ENCODE results near the gene PARP15. TPM values are rescaled to one million over a fixed set of nuclear protein-coding genes. Genes with fewer than 3 reads are reported as not detected.

The PARP15 gene
- total RNA-seq, 1 donor from 2014 or later = 0.29 TPM

DNA sequence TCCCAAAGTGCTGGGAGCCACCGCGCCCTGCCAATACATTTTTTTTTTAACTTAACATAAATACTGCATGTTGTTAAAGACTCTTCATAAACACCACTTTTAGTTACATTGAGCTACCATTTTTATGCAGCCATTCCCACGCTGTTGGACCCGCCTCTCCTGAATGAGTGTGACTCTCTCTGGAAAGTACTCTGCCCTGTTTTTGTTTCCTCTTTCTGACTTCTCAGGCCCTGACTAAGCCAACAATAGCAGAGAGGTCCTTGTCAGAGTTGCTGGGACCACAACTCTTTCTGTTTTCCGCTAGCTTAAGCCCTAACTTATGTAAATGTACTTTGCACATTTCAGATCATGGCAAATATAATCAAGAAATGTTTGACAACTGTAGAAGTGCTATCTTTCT, 35.2 kb downstream of the PARP15 start:
- H3K4me1 Mint-ChIP-seq (ENCODE audit: low read depth, unreplicated experiment) = no peaks in the 10 kb centered on the region
- no peak for DNase-seq
- no peaks in the 10 kb centered on the region for H3K36me3 Mint-ChIP-seq (ENCODE audit: unreplicated experiment)
- H3K4me3 Mint-ChIP-seq (ENCODE audit: unreplicated experiment) = no peak overlapping the region
- H3K9me3 Mint-ChIP-seq (ENCODE audit: unreplicated experiment) = no peaks in the 10 kb centered on the region
- peaks cover under 1% of the 10 kb centered on the region for H3K27me3 Mint-ChIP-seq (ENCODE audit: unreplicated experiment)
- no peak overlapping the region for H3K27ac Mint-ChIP-seq (ENCODE audit: unreplicated experiment)
- TF ChIP-seq, protein P1, sequence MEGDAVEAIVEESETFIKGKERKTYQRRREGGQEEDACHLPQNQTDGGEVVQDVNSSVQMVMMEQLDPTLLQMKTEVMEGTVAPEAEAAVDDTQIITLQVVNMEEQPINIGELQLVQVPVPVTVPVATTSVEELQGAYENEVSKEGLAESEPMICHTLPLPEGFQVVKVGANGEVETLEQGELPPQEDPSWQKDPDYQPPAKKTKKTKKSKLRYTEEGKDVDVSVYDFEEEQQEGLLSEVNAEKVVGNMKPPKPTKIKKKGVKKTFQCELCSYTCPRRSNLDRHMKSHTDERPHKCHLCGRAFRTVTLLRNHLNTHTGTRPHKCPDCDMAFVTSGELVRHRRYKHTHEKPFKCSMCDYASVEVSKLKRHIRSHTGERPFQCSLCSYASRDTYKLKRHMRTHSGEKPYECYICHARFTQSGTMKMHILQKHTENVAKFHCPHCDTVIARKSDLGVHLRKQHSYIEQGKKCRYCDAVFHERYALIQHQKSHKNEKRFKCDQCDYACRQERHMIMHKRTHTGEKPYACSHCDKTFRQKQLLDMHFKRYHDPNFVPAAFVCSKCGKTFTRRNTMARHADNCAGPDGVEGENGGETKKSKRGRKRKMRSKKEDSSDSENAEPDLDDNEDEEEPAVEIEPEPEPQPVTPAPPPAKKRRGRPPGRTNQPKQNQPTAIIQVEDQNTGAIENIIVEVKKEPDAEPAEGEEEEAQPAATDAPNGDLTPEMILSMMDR (IDR thresholded peaks at IDR 0.05; ENCODE audit: partially characterized antibody, unreplicated experiment) = no peak

DNA sequence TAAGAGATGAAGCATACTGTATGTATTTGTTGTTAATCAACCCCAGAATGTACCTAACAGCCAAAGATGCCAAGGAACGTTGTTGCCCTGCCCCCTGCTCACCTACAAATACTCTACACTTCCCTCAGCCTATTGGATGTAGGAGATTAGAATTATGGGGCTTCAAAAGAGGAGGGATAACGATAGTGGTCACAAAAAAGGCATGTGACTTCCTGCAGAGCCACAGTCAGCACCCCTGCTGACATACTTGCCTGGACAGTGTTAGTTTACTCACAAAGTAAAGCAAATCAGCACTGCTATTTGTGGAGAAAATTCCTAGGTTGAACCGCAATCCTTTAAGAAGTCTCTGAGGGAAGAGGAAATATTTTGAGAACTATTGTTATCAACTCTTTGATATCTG, 37.9 kb downstream of the PARP15 start:
- TF ChIP-seq, protein P1 (IDR thresholded peaks at IDR 0.05; ENCODE audit: partially characterized antibody, unreplicated experiment) = no peak
- Mint-ChIP-seq H3K4me3 (ENCODE audit: unreplicated experiment) (no peak overlapping the region), H3K36me3 (ENCODE audit: unreplicated experiment) (no peaks in the 10 kb centered on the region), H3K27ac (ENCODE audit: unreplicated experiment) (no peak overlapping the region), H3K4me1 (ENCODE audit: low read depth, unreplicated experiment) (no peaks in the 10 kb centered on the region), H3K9me3 (ENCODE audit: unreplicated experiment) (no peaks in the 10 kb centered on the region), H3K27me3 (ENCODE audit: unreplicated experiment) (peaks cover 2% of the 10 kb centered on the region)
- DNase-seq = no peak

DNA sequence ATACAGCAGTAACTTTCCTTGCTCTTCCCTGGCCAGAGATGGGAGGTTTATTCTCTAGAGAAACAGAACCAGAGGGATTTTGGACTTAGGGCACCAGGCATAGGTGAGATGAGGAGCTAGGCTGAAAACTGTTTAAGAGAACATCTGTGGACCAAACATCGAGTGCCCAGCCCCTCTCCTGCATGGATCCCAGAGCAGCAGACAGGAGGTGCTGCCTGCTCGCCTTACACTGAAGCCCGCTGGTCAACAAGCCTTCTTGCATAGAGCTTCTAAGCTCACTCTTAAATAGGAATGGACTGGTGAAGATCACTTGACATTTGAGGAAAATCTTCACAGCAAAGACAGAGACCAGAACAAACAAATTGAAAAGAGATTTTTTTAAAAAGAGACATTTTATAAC, 41.2 kb downstream of the PARP15 start:
- no peaks in the 10 kb centered on the region for H3K4me1 Mint-ChIP-seq (ENCODE audit: low read depth, unreplicated experiment)
- TF ChIP-seq, protein P1 (IDR thresholded peaks at IDR 0.05; ENCODE audit: partially characterized antibody, unreplicated experiment) = no peak
- no peak overlapping the region for H3K27ac Mint-ChIP-seq (ENCODE audit: unreplicated experiment)
- peaks cover 2% of the 10 kb centered on the region for H3K27me3 Mint-ChIP-seq (ENCODE audit: unreplicated experiment)
- no peak overlapping the region for H3K4me3 Mint-ChIP-seq (ENCODE audit: unreplicated experiment)
- no peaks in the 10 kb centered on the region for H3K36me3 Mint-ChIP-seq (ENCODE audit: unreplicated experiment)
- no peak for DNase-seq
- H3K9me3 Mint-ChIP-seq (ENCODE audit: unreplicated experiment) = peaks cover 2% of the 10 kb centered on the region

DNA sequence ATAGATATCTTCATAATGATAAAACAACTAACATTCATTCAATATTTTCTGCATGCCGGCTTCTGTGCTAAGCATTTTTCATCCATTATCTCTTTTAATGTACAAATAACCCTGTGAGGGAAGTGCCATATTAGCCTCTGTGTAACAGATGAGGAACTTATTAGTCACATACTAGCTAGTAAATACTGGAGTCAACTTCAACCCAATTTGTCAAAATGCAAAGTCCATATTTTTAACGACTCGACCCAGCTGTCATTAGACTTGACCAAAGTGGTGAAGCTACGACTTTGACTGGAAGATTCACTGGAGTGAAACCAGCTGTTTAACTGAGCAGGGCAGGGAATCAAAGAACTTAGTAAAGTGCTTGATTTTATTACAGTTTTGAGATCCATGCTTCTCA, 41.6 kb downstream of the PARP15 start:
- Mint-ChIP-seq H3K4me1 (ENCODE audit: low read depth, unreplicated experiment) (no peaks in the 10 kb centered on the region), H3K4me3 (ENCODE audit: unreplicated experiment) (no peak overlapping the region), H3K27ac (ENCODE audit: unreplicated experiment) (no peak overlapping the region), H3K36me3 (ENCODE audit: unreplicated experiment) (no peaks in the 10 kb centered on the region), H3K27me3 (ENCODE audit: unreplicated experiment) (peaks cover 2% of the 10 kb centered on the region), H3K9me3 (ENCODE audit: unreplicated experiment) (peaks cover 2% of the 10 kb centered on the region)
- TF ChIP-seq, protein P1 (IDR thresholded peaks at IDR 0.05; ENCODE audit: partially characterized antibody, unreplicated experiment) = no peak
- DNase-seq = no peak

DNA sequence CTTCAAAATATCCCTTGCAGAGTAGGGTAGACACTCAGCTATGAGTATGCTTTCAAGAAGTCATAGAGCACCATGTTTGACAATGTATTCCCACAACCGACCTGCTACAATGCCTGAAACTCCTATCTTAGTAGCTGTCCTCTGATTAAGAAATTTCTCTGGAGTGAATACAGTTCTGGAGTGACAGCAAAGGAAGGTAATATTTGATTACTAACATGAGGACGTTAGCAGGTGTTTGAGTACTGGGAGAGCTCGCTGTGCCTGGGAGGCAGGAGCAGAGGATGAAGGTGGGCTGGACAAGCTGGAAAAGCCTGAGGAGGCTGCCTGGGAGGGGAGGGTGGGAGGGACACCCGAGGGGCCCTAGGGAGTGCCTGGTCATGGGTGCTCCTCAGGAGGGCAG, 42.9 kb downstream of the PARP15 start:
- TF ChIP-seq, protein P1 (IDR thresholded peaks at IDR 0.05; ENCODE audit: partially characterized antibody, unreplicated experiment) = no peak
- peaks cover 2% of the 10 kb centered on the region for H3K9me3 Mint-ChIP-seq (ENCODE audit: unreplicated experiment)

More for the DNA sequence above, 42.9 kb downstream of the PARP15 start:
- DNase-seq = no peak
- Mint-ChIP-seq H3K27ac (ENCODE audit: unreplicated experiment) (no peak overlapping the region), H3K4me3 (ENCODE audit: unreplicated experiment) (no peak overlapping the region), H3K27me3 (ENCODE audit: unreplicated experiment) (peaks cover 2% of the 10 kb centered on the region), H3K4me1 (ENCODE audit: low read depth, unreplicated experiment) (no peaks in the 10 kb centered on the region), H3K36me3 (ENCODE audit: unreplicated experiment) (no peaks in the 10 kb centered on the region)
